Uterus (tissue), 4 donors: Measurements from ENCODE around the gene NKAIN2. TPM values are rescaled to one million over a fixed set of nuclear protein-coding genes. Genes with fewer than 3 reads are reported as not detected.

Experiments used
- DNase-seq, 2 donors: peaks; one replicate each; pipeline ENCODE4 v3.0.0-alpha.2; 2019 to 2020
- H3K27ac ChIP-seq, 2 donors: fragments of 200-600 bp; sonication (generic); 1 replicate in 1 of 2; 2 replicates in 1 of 2; pipeline ENCODE4 v1.5.1; 2016 to 2018
- H3K27me3 ChIP-seq, 2 donors: fragments of 200-600 bp; sonication (generic); one replicate each; pipeline ENCODE4 v1.5.1; 2018 to 2019; ENCODE audit warnings: control low read depth in 1 of 2
- H3K36me3 ChIP-seq, 2 donors: fragments of 200-600 bp; sonication (generic); one replicate each; pipeline ENCODE4 v1.5.1; 2019; ENCODE audit warnings: control low read depth in 1 of 2
- H3K4me1 ChIP-seq, 2 donors: fragments of 200-600 bp; sonication (generic); one replicate each; pipeline ENCODE4 v1.5.1; 2018 to 2019; ENCODE audit warnings: control low read depth in 1 of 2
- H3K4me3 ChIP-seq, 2 donors: fragments of 200-600 bp; sonication (generic); 1 replicate in 1 of 2; 2 replicates in 1 of 2; pipeline ENCODE4 v1.5.1; 2018 to 2019; ENCODE audit warnings: mild to moderate bottlenecking in 1 of 2
- H3K9me3 ChIP-seq, 2 donors: fragments of 200-600 bp; sonication (generic); one replicate each; pipeline ENCODE4 v1.5.1; 2019; ENCODE audit warnings: control low read depth in 1 of 2
- CTCF ChIP-seq, 4 experiments: fragments of 200-600 bp in 2 of 4; fragments of 450-650 bp in 2 of 4; sonication (generic) in 2 of 4; IDR thresholded peaks; one replicate each; pipeline ENCODE4 v1.5.1; 2016 to 2019; ENCODE audit warnings: antibody characterized with exemption in 4 of 4, mild to moderate bottlenecking in 2 of 4, moderate library complexity in 1 of 4
- POLR2A ChIP-seq, 2 donors: fragments of 450-650 bp; IDR thresholded peaks; one replicate each; pipeline ENCODE4 v1.6.1; 2016; ENCODE audit warnings: antibody characterized with exemption in 2 of 2, mild to moderate bottlenecking in 1 of 2, moderate library complexity in 1 of 2
- intact Hi-C: fragments of 100-400 bp; cut with DNase I; formaldehyde crosslinking; loops from one replicate; pipeline ENCODE4 v1.15.1; 2023; ENCODE audit warnings: low total_unique reads
- total RNA-seq, 4 donors: library from RNA; depleted of rRNA in 3 of 4; stranded (reverse); fragments of >200 nt in 3 of 4; gene quantifications; one replicate each; pipeline versions ENCODE4 v1.1.0 to v1.2.4, GENCODE V29; 2014 to 2023
- donor health status: DM: yes; HTN: yes; CAD: no.

Gene NKAIN2
- total RNA-seq, 4 donors from 2014 or later: 0.59 to 1.1 (median 1.0) TPM; not detected in 1

GRCh38 chr6:124873066-124873410 lies 1069.4 kb downstream of the NKAIN2 start:
- TF ChIP-seq POLR2A (IDR thresholded peaks at IDR 0.05): no peak
- no peak for TF ChIP-seq CTCF (IDR thresholded peaks at IDR 0.05)
- H3K27me3 ChIP-seq: no peaks in the 10 kb centered on the region
- DNase-seq: no peak
- no peak overlapping the region for H3K4me3 ChIP-seq
- intact Hi-C loops: no loop called here
- no peaks in the 10 kb centered on the region for H3K36me3 ChIP-seq
- no peak overlapping the region for H3K27ac ChIP-seq
- H3K9me3 ChIP-seq: no peaks in the 10 kb centered on the region
- no peaks in the 10 kb centered on the region for H3K4me1 ChIP-seq

Other genes starting within 250 kb of the NKAIN2 start
- 1 to 10 TPM in 2 of 4 donors, under 1 TPM in 1, not detected in 1; under 0.01 to 5.6 (median 1.6) TPM for gene TRDN, start 166.9 kb upstream of the NKAIN2 start, total RNA-seq